Measurements from ENCODE around the gene TXNDC2.

TXNDC2 gene

GRCh38 chr18:9878783-9879242 lies 7.0 kb upstream of the TXNDC2 start:
- peaks cover 3% of the 10 kb centered on the region; the same call in 1 of the 2 replicates for H3K27me3 ChIP-seq (ENCODE audit: low read depth, low read length)
- no peak overlapping the region for H3K4me3 ChIP-seq (ENCODE audit: low read length)
- no peaks in the 10 kb centered on the region for H3K36me3 ChIP-seq (replicated peaks; ENCODE audit: low read depth, low read length)
- no peaks in the 10 kb centered on the region for H3K9me3 ChIP-seq (ENCODE audit: insufficient read depth, low read length)
- H3K4me2 ChIP-seq (ENCODE audit: low read length), result no peak overlapping the region
- H3K79me2 ChIP-seq (ENCODE audit: low read length), result no peaks in the 10 kb centered on the region
- H3K4me1 ChIP-seq (ENCODE audit: low read length), result no peaks in the 10 kb centered on the region
- H4K20me1 ChIP-seq (ENCODE audit: insufficient read depth, low read length), result no peaks in the 10 kb centered on the region
- H3K27ac ChIP-seq (ENCODE audit: low read length), result no peak overlapping the region
- no peak for TF ChIP-seq CTCF (IDR thresholded peaks at IDR 0.05; ENCODE audit: low read depth, low read length)
- no peak for TF ChIP-seq EZH2phosphoT487 (IDR thresholded peaks at IDR 0.05; ENCODE audit: low read depth)
- no peak overlapping the region for H3K9ac ChIP-seq (ENCODE audit: low read length)
- H2AFZ ChIP-seq (ENCODE audit: low read depth, low read length), result no peak overlapping the region

GRCh38 chr18:9884090-9884489 lies 1.7 kb upstream of the TXNDC2 start:
- H2AFZ ChIP-seq (ENCODE audit: low read depth, low read length), result no peak overlapping the region
- no peak overlapping the region for H3K4me3 ChIP-seq (ENCODE audit: low read length)
- no peak for TF ChIP-seq EZH2phosphoT487 (IDR thresholded peaks at IDR 0.05; ENCODE audit: low read depth)
- TF ChIP-seq CTCF (IDR thresholded peaks at IDR 0.05; ENCODE audit: low read depth, low read length), result no peak
- no peak overlapping the region for H3K27ac ChIP-seq (ENCODE audit: low read length)
- H3K9me3 ChIP-seq (ENCODE audit: insufficient read depth, low read length), result no peaks in the 10 kb centered on the region
- no peak overlapping the region for H3K9ac ChIP-seq (ENCODE audit: low read length)
- H4K20me1 ChIP-seq (ENCODE audit: insufficient read depth, low read length), result no peaks in the 10 kb centered on the region
- H3K4me1 ChIP-seq (ENCODE audit: low read length), result no peaks in the 10 kb centered on the region
- no peaks in the 10 kb centered on the region for H3K27me3 ChIP-seq (ENCODE audit: low read depth, low read length)
- no peaks in the 10 kb centered on the region for H3K79me2 ChIP-seq (ENCODE audit: low read length)
- no peak overlapping the region for H3K4me2 ChIP-seq (ENCODE audit: low read length)
- H3K36me3 ChIP-seq (replicated peaks; ENCODE audit: low read depth, low read length), result no peaks in the 10 kb centered on the region

- H3K36me3 ChIP-seq (replicated peaks; ENCODE audit: low read depth, low read length), result no peaks in the 10 kb centered on the region
- TF ChIP-seq CTCF (IDR thresholded peaks at IDR 0.05; ENCODE audit: low read depth, low read length), result no peak
- no peak for TF ChIP-seq EZH2phosphoT487 (IDR thresholded peaks at IDR 0.05; ENCODE audit: low read depth)
- H3K4me2 ChIP-seq (ENCODE audit: low read length), result no peak overlapping the region
- H3K9me3 ChIP-seq (ENCODE audit: insufficient read depth, low read length), result no peaks in the 10 kb centered on the region
- H3K27me3 ChIP-seq (ENCODE audit: low read depth, low read length), result no peaks in the 10 kb centered on the region
- no peaks in the 10 kb centered on the region for H3K4me1 ChIP-seq (ENCODE audit: low read length)
- no peak overlapping the region for H3K27ac ChIP-seq (ENCODE audit: low read length)
- H3K79me2 ChIP-seq (ENCODE audit: low read length), result no peaks in the 10 kb centered on the region
- H4K20me1 ChIP-seq (ENCODE audit: insufficient read depth, low read length), result no peaks in the 10 kb centered on the region
- no peak overlapping the region for H3K4me3 ChIP-seq (ENCODE audit: low read length)
- H2AFZ ChIP-seq (ENCODE audit: low read depth, low read length), result no peak overlapping the region
- H3K9ac ChIP-seq (ENCODE audit: low read length), result no peak overlapping the region
Measured at GRCh38 chr18:9884532-9885140, 1.1 kb upstream of the TXNDC2 start.

GRCh38 chr18:9886005-9886348 lies 204 bp downstream of the TXNDC2 start:
- TF ChIP-seq EZH2phosphoT487 (IDR thresholded peaks at IDR 0.05; ENCODE audit: low read depth) (no peak), CTCF (IDR thresholded peaks at IDR 0.05; ENCODE audit: low read depth, low read length) (no peak)
- Histone ChIP-seq H2AFZ (ENCODE audit: low read depth, low read length) (no peak overlapping the region), H3K36me3 (replicated peaks; ENCODE audit: low read depth, low read length) (no peaks in the 10 kb centered on the region), H3K4me2 (ENCODE audit: low read length) (no peak overlapping the region), H3K27me3 (ENCODE audit: low read depth, low read length) (no peaks in the 10 kb centered on the region), H3K9ac (ENCODE audit: low read length) (no peak overlapping the region), H3K9me3 (ENCODE audit: insufficient read depth, low read length) (no peaks in the 10 kb centered on the region), H3K27ac (ENCODE audit: low read length) (no peak overlapping the region), H3K79me2 (ENCODE audit: low read length) (no peaks in the 10 kb centered on the region), H3K4me1 (ENCODE audit: low read length) (no peaks in the 10 kb centered on the region), H4K20me1 (ENCODE audit: insufficient read depth, low read length) (no peaks in the 10 kb centered on the region), H3K4me3 (ENCODE audit: low read length) (no peak overlapping the region)
